BLaER1 (cell line): ENCODE data around the gene BOD1.
"Not testable (repeated sequence)": the region's sequence is repeated elsewhere in the genome, so short reads cannot be mapped to it uniquely, and the experiment has no call there.

Source experiments
- H3K27ac ChIP-seq: shearing (Covaris generic); formaldehyde crosslinking; 2 replicates; pipeline ENCODE4 v1.8.1; 2022
- H3K27me3 ChIP-seq: shearing (Covaris generic); formaldehyde crosslinking; 2 replicates; pipeline ENCODE4 v1.8.1; 2022
- H3K36me3 ChIP-seq: shearing (Covaris generic); formaldehyde crosslinking; 2 replicates; pipeline ENCODE4 v1.8.1; 2022
- H3K4me1 ChIP-seq: shearing (Covaris generic); formaldehyde crosslinking; 2 replicates; pipeline ENCODE4 v1.8.1; 2022
- H3K4me2 ChIP-seq: shearing (Covaris generic); formaldehyde crosslinking; 2 replicates; pipeline ENCODE4 v1.8.1; 2022
- H3K4me3 ChIP-seq: shearing (Covaris generic); formaldehyde crosslinking; 2 replicates; pipeline ENCODE4 v1.8.1; 2022
- H3K9ac ChIP-seq: shearing (Covaris generic); formaldehyde crosslinking; 2 replicates; pipeline ENCODE4 v1.8.1; 2022
- H3K9me3 ChIP-seq: shearing (Covaris generic); formaldehyde crosslinking; 2 replicates; pipeline ENCODE4 v1.8.1; 2022
- H4K20me1 ChIP-seq: shearing (Covaris generic); formaldehyde crosslinking; 2 replicates; pipeline ENCODE4 v1.8.1; 2022
- Cebpa-rat ChIP-seq: shearing (Covaris generic); IDR thresholded peaks from 2 replicates; pipeline ENCODE4 v1.8.1; 2022

The BOD1 gene

DNA sequence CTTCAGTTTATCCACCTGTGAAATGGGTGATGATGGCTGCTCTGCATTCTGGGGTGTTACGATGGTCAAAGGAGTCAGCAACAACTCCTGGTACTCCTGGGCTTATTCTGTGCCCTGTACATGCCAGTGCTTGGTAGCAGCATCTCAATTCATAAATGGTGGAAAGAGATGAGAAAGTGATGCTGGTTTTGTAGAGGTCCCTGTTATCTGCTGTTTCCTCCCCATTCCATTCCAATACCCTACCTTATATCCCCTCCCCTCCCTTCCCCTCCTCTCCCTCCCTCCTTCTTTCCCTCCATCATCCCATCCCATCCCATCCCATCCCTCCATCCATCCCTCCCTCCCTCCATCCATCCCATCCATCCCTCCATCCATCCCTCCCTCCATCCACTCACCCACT, 19.1 kb downstream of the BOD1 start:
- Histone ChIP-seq H3K9ac (no peak overlapping the region), H3K27ac (no peak overlapping the region), H3K36me3 (peaks cover 33% of the 10 kb centered on the region), H3K27me3 (no peaks in the 10 kb centered on the region), H3K4me3 (no peak overlapping the region), H3K4me1 (peaks cover 20% of the 10 kb centered on the region), H3K4me2 (no peak overlapping the region), H4K20me1 (peaks cover 27% of the 10 kb centered on the region; the same call in 1 of the 2 replicates), H3K9me3 (peaks cover 23% of the 10 kb centered on the region)
- TF ChIP-seq Cebpa-rat: no peak

DNA sequence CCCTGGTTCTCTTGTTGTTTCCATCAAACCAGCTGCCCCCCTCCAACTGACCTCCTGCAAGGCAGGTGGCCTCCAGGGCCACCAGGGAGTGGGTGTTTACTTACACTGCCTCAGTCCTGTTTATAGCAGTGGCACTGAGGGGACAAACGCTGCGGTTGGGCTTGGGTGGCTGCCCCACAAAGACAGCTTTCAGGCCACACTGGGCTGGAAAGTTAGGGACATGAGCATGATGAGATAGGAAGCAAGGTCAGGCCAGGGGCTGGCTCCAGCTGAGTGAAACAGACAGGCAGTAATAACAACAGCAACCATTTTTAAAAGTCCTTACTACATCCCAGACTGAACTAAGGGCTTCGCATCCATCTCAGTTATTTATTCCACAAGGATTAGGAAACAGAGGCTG, 20.6 kb downstream of the BOD1 start:
- Histone ChIP-seq H4K20me1 (peaks cover 23% of the 10 kb centered on the region; the same call in 1 of the 2 replicates), H3K9me3 (peaks cover 30% of the 10 kb centered on the region), H3K27me3 (no peaks in the 10 kb centered on the region), H3K9ac (no peak overlapping the region), H3K36me3 (peaks cover 37% of the 10 kb centered on the region), H3K4me3 (no peak overlapping the region), H3K4me1 (peaks cover 14% of the 10 kb centered on the region), H3K4me2 (no peak overlapping the region), H3K27ac (no peak overlapping the region)
- no peak for TF ChIP-seq Cebpa-rat

DNA sequence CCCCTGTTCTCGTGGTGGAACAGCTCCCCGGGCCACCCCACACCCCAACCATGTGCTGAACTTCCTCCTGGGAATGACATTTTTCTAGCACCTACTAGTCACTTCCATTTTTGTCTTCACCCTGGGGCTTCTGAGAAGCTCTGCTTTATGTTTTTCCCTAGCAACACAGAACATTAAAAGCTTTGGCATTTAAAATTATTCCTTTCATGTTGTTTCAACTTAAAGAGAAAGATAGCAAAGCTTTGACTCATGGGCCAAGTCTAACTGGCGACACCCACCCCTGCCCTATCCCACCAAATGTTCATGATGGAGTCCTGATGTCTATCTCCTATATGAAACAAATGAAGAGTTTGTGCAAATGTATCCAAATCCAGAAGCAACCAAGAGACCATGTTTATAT, 22.4 kb downstream of the BOD1 start:
- no peak overlapping the region for H3K4me3 ChIP-seq
- peaks cover 32% of the 10 kb centered on the region for H3K9me3 ChIP-seq
- peaks cover 29% of the 10 kb centered on the region for H3K36me3 ChIP-seq
- H3K4me2 ChIP-seq: no peak overlapping the region
- no peak overlapping the region for H3K27ac ChIP-seq
- no peaks in the 10 kb centered on the region for H3K27me3 ChIP-seq
- no peak for TF ChIP-seq Cebpa-rat
- H3K9ac ChIP-seq: no peak overlapping the region
- H3K4me1 ChIP-seq: peaks cover 23% of the 10 kb centered on the region
- H4K20me1 ChIP-seq: peaks cover 19% of the 10 kb centered on the region; the same call in 1 of the 2 replicates

GRCh38 chr5:173592050-173592669, 24.3 kb downstream of the BOD1 start:
- Histone ChIP-seq H3K36me3 (peaks cover 21% of the 10 kb centered on the region), H3K4me3 (0 out of 2 replicates have a peak overlapping the region, but pooled peaks have one; percentile 16), H4K20me1 (peaks cover 11% of the 10 kb centered on the region; the same call in 1 of the 2 replicates), H3K27me3 (no peaks in the 10 kb centered on the region), H3K4me1 (peaks cover 23% of the 10 kb centered on the region), H3K4me2 (no peak overlapping the region; the same call in 1 of the 2 replicates), H3K27ac (no peak overlapping the region), H3K9ac (no peak overlapping the region), H3K9me3 (peaks cover 44% of the 10 kb centered on the region)
- no peak for TF ChIP-seq Cebpa-rat

GRCh38 chr5:173591056-173591514, 25.4 kb downstream of the BOD1 start:
- Histone ChIP-seq H3K27me3 (no peaks in the 10 kb centered on the region), H3K9me3 (peaks cover 55% of the 10 kb centered on the region), H3K4me1 (peaks cover 23% of the 10 kb centered on the region), H3K27ac (no peak overlapping the region), H3K9ac (no peak overlapping the region), H3K4me2 (peak overlapping the region; percentile 82), H3K36me3 (peaks cover 21% of the 10 kb centered on the region), H3K4me3 (0 out of 2 replicates have a peak overlapping the region, but pooled peaks have one; percentile 11), H4K20me1 (peaks cover 11% of the 10 kb centered on the region; the same call in 1 of the 2 replicates)
- no peak for TF ChIP-seq Cebpa-rat

DNA sequence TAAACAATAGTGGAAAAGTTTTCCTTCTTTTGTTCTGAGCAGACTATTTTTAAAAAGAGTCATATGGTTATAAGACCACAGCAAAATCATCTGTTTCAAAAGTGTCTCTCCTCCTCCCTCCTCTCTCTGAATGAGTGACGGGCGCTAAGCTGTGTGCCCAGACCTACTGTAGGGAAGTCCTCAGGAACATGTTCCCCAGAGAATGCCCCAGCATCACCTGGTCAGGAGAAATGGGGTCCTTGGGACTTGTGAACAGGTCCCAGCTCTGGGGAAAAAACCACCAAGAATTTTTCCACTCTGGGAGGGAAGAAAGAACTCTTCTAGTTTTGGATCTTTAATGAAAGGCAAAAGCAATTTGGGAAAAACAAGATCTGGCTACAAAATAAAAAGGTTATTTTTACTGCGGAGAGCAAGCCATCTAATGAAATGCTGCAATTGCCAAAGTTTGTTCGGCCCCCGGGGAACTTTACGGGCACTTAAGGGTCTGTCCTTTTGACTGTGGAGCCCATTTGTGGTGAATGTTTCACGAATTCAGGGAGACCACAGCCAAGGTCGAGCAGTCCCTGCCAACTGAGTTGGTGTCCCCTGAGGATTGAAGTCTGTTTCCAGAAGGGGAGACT, 25.9 kb downstream of the BOD1 start:
- peaks cover 11% of the 10 kb centered on the region; the same call in 1 of the 2 replicates for H4K20me1 ChIP-seq
- 0 out of 2 replicates have a peak overlapping the region, but pooled peaks have one; percentile 11 for H3K4me3 ChIP-seq
- no peak overlapping the region for H3K9ac ChIP-seq
- no peak for TF ChIP-seq Cebpa-rat
- peaks cover 60% of the 10 kb centered on the region for H3K9me3 ChIP-seq
- H3K27ac ChIP-seq: no peak overlapping the region
- H3K4me2 ChIP-seq: peak overlapping the region; percentile 82
- H3K36me3 ChIP-seq: peaks cover 21% of the 10 kb centered on the region
- H3K27me3 ChIP-seq: no peaks in the 10 kb centered on the region
- H3K4me1 ChIP-seq: peaks cover 23% of the 10 kb centered on the region

DNA sequence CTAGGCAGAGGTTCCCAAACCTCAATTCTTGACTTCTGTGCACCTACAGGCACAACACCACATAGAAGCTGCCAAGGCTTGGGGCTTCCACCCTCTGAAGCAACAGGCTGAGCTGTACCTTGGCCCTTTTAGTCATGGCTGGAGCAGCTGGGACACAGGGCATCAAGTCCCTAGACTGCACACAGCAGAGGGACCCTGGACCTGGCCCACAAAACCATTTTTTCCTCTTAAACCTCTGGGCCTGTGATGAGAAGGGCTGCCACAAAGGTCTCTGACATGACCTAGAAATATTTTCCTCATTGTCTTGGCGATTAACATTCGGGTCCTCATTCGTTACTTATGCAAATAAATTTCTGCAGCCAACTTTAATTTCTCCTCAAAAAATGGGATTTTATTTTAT, 30.3 kb downstream of the BOD1 start:
- not testable (repeated sequence) for H3K9ac ChIP-seq, H4K20me1 ChIP-seq, H3K4me2 ChIP-seq, H3K36me3 ChIP-seq, H3K27ac ChIP-seq, H3K4me3 ChIP-seq, H3K27me3 ChIP-seq
- peaks cover 42% of the 10 kb centered on the region for H3K4me1 ChIP-seq
- H3K9me3 ChIP-seq: peaks cover 51% of the 10 kb centered on the region

- H4K20me1 ChIP-seq: no peaks in the 10 kb centered on the region
- H3K9me3 ChIP-seq: peaks cover 54% of the 10 kb centered on the region
- no peak for TF ChIP-seq Cebpa-rat
- 0 out of 2 replicates have a peak overlapping the region, but pooled peaks have one; percentile 24 for H3K9ac ChIP-seq
- peaks cover 26% of the 10 kb centered on the region for H3K4me1 ChIP-seq
- no peak overlapping the region for H3K4me3 ChIP-seq
- H3K27me3 ChIP-seq: no peaks in the 10 kb centered on the region
- H3K4me2 ChIP-seq: peak overlapping the region; percentile 63
- 0 out of 2 replicates have a peak, but pooled peaks cover 3% of the 10 kb centered on the region for H3K36me3 ChIP-seq
- 0 out of 2 replicates have a peak overlapping the region, but pooled peaks have one; percentile 20 for H3K27ac ChIP-seq
These were observed 33.1 kb downstream of the BOD1 start for GRCh38 chr5:173583346-173583745.

- H3K9ac ChIP-seq: no peak overlapping the region
- H3K4me3 ChIP-seq: no peak overlapping the region
- peak overlapping the region; percentile 63 for H3K4me2 ChIP-seq
- H4K20me1 ChIP-seq: no peaks in the 10 kb centered on the region
- TF ChIP-seq Cebpa-rat: no peak
- 0 out of 2 replicates have a peak, but pooled peaks cover 3% of the 10 kb centered on the region for H3K36me3 ChIP-seq
- H3K27me3 ChIP-seq: no peaks in the 10 kb centered on the region
- peaks cover 49% of the 10 kb centered on the region for H3K9me3 ChIP-seq
- peaks cover 26% of the 10 kb centered on the region for H3K4me1 ChIP-seq
- H3K27ac ChIP-seq: 0 out of 2 replicates have a peak overlapping the region, but pooled peaks have one; percentile 20
These were observed 34.0 kb downstream of the BOD1 start for GRCh38 chr5:173582216-173583111.
